Measurements from ENCODE around the gene SEM1.
"Not testable (repeated sequence)": the region's sequence is repeated elsewhere in the genome, so short reads cannot be mapped to it uniquely, and the experiment has no call there.

The SEM1 gene

DNA sequence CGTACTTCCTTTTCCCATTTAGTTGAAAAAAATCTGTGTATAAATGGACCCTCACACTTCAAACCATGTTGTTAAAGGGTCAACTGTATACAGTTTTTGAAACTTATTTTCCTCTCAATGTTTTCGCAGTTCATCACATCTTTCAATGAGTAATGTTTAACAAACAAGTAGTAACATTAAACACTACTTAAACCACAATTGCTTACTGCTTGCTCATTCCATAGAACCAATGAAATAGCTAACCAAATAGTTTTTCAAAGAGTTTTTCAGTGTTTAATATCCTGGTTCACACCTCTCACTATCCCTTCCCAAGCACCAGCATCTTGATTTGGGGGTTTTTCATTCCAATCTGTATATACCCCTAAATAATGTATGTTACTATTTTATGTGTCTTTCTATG lies 9.1 kb downstream of the SEM1 start:
- no peak for DNase-seq (ENCODE audit: low spot score)

DNA sequence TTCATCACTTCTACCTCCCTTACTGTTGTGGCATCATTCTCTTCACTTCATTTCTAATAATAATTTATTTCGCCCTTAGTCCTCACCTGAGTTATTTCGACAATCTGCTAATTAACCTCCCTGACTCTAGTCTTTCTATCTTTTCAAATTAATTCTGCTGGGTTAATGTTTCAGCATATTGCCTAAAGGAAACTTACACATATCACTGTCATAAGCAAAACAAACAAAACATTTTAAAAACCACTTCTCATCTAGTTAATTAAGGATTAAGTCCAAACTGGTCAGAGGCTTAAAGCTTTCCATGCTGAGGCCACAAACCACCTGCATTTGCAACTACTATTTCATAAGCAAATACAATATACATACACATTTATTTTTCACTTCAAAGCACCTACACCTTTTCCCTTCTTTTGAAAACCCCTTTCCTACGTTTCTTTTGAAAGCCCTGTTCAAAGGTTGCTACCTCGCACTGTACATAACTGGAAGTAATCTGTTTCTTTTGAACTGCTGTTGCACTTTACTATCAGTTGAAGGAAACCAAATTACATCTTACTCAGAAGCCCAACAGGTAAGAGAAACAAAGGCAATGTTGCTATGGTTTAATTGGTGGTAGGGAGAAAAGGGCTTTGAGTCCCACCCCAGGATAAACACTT lies 10.3 kb downstream of the SEM1 start:
- no peak for DNase-seq (ENCODE audit: low spot score)

DNA sequence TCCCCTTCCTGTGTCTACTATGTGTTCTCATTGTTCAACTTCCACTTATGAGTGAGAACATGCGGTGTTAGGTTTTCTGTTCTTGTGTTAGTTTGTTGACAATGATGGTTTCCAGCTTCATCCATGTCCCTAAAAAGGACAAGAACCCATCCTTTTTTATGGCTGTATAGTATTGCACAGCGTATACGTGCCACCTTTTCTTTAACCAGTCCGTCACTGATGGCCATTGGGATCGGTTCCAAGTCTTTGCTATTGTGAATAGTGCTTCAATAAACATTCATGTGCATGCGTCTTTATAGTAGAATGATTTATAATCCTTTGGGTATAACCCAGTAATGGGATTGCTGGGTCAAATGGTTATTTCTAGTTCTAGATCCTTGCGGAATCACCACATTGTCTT lies 11.2 kb downstream of the SEM1 start:
- not testable (repeated sequence) for DNase-seq (ENCODE audit: low spot score)

DNA sequence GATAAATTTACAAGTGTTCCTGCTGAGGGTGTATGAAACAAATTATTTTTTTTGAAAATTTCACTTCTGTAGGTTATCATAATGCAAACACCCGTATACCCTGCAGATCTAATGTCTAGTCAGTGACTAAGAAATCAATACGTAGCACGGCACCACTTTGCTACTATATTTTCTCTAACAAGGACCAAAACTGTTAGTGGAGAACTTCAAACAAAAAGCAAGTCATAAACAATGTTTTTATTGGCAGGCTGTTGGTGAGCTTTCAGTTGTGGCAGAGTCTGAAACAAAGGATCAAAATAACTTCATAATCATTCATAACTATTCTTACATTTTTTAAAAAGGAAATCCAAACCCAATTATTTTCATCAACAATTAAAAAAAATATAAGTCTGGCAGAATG lies 11.8 kb downstream of the SEM1 start:
- no peak for DNase-seq (ENCODE audit: low spot score)

DNA sequence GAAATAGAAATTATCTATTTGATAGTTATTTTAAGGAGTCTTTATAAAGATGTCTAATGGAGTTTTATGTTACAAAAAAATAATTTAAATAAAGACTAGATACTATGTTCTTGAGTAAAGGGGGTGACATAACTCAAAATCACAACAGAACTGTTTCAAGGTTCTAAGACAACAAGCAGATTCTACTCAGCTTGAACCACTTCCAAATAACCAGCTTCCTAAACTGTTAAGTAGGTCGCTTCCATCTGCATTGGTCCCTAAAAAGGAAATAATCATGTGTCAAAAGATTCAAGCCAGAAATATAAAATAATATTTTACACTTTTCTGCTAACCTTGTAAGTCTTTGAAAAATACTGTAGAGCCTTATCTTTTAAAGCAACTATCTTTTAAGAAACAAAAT lies 14.1 kb downstream of the SEM1 start:
- DNase-seq (ENCODE audit: low spot score): no peak

DNA sequence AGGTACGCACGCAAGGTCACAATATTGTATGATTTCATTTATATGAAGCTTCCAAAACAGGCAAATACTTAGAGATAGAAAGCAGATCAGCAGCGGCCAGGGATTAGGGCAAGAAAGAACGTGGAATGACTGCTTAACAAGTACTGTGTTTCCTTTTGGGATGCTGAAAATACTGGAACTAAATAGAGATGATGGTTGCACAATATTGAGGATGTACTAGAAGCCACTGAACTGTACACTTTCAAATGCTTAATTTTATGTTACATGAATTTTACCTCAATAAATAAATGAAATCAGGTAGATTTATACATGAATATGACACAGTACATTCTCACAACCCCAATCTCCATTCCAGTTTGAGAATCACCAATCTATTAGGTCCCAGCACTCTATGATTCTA lies 15.6 kb downstream of the SEM1 start:
- DNase-seq (ENCODE audit: low spot score): no peak

DNA sequence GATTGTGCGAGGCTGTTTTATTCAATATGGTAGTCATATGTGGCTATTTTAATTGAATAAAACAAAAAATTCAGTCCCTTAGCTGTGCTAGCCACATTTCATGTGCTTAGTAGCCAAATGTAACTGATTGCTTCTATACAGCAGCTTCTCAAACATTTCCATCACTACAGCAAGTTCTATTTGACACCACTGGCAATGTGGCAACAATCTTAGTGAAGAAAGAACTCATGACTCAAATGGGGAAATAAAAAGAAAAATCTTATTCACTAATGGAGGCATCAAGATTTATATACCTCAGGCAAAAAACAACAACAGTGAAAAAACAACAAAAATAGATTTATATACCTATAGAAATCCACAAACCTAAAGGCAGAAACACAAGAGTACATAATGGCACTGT lies 17.9 kb downstream of the SEM1 start:
- no peak for DNase-seq (ENCODE audit: low spot score)

DNA sequence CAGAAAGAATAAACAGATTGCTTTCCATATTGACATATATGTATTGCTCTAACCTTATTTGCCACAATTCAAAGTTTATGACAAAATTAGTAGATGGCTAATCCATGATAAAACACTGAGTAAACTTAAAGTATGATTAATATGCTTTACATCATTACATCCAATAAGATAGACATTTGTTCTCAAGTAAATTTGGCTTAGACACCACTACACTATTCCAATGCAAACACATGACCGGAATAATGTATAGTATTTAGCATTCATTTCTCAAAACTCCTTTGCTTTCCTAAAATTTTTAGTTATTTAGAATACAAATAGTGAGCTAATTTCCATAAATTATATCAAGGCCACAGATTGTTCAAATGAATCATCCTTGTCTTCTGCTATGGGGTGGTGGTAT lies 20.2 kb downstream of the SEM1 start:
- DNase-seq (ENCODE audit: low spot score): no peak

DNA sequence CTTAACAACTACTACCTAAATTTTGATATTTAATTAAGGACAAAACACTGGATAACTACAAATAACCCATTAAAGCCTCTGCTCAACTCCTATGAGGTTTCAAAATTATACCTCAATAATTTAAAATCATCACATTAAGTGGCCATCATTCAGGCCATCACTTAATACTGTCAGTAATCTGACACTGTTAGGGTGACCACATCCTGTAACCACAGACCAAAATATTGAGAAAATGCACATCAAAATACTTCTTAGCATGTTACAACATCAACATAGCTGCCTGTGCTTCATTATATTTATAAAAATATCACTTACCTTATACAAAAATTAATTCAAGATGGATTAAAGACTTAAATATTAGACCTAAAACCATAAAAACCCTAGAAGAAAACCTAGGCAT lies 23.3 kb downstream of the SEM1 start:
- DNase-seq (ENCODE audit: low spot score): no peak

DNA sequence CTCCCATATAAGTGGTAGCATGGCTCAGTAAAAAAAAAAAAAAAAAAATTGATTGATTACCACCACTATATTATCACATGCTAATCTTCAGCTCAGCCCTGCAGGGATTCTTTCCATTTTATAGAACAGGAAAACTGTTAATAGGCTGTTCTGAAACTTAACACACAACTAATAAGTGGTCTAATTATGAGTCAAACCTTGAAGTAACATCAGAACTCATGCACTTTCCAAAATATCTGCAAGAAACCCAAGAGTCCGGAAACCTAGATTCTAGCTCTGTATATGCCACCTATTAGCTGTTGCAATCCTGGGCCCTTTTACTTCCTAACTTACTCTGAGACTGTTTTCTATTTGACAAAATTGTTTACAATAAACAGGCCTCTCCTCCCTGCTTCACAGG lies 23.9 kb downstream of the SEM1 start:
- DNase-seq (ENCODE audit: low spot score): no peak

DNA sequence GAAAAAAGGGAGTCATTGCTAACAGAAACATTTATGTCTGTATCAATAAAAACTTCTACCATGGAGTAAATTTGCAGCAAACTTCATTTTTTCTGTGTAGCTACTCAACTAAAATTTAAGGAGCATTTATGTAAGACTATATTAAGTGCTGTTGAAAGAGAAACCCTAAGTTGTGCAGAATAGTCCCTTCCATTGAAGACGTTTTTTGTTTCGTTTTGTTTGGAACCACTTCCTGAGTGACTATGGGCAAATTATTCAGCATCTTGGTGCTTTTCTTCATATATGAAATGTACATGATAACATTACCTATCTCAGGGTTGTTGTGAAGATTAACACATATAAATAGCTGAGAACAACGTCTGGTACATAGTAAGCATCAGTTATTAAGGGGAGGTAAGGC lies 24.3 kb downstream of the SEM1 start:
- peak; percentile 24 for DNase-seq (ENCODE audit: low spot score)

DNA sequence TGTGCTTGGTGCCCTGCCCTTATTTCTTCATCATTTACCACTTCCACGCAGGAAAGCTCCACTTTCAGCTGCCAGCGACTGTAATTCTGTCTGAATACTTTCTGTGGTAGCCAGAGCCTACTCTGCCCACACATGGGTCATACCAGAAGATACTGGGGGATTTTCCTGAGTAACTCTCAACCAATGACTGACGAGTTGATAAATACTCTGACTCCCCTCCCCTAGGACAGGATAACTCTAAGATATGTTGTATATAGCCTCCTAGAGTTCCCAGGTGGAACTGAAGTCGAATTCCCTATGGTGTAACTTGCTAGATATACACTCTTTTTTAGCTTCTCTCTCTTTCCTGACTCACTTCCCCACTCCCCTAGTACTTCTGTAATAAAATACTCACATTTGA lies 29.8 kb downstream of the SEM1 start:
- no peak for DNase-seq (ENCODE audit: low spot score)

DNA sequence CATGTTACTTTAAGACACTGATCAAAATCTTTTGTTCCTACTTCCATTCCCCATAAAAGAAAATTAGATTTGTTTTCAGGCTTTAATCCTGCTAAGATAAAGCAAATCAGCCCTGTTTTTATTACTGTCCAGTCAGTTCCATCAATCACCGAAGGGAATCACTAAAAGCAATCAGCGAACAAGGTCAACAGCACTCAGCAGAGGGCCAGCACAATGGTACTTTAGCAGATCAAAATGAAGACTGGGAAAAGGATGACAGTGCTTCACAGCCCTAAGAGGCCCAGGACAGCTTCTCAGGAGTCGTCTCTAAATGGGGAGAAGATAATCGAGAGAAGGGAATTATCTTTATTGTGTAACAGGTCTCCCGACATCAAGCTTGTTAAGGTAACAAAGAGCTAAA lies 32.7 kb downstream of the SEM1 start:
- DNase-seq (ENCODE audit: low spot score): no peak

DNA sequence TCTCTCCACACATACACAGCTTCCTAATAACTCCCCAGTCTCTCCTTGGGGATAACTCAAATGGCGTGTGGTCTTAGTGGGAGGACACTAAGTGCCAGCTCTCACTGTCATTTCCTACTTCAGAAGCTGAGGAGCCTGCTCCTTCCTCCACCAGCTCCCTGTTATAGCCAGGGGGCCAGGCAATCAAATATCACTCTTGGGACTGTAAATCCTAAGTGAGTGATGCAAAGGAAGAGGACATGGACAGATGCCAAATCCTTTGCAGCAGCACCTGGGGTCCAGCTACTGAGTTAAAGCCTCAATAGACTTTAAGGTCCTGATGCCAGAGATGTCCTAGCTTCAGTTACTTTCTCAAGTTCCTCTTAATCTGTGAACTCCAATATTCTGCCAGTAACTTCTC lies 34.1 kb downstream of the SEM1 start:
- no peak for DNase-seq (ENCODE audit: low spot score)

DNA sequence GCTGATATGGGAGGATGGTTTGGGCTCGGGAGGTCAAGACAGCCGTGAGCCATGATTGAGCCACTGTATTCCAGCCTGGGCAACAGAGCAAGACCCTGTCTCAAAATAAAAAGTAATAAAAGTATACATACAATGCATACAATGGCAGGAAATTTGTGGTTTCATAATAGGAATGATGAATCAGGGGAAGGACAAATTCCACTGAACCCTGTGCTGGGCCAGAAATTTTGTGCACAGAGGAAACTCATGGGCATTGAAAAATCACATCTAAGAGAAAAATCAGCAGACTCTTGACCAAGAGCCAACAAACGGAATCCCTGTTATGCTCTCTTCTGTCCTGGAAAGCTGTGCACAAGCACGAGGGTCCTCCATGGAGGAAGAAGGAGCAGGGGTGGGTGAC lies 35.1 kb downstream of the SEM1 start:
- DNase-seq (ENCODE audit: low spot score): no peak

DNA sequence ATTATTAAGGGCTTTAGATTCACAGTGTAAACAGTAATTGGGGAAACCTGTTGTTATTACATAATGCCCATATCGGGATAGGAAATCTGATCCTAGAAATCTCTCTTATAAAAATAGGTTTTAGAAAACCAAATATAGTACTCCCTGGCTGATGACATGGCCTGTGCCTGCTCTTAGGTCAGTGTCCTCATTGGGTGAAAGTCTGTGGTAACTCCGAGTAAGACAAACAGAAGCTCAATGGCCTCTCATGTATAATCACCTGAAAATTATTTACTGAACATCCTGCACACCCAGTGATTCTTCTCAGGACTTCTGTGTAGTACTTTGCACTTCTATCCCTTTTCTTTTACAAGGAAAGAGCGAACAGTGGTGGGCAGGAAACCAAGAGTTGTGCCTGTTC lies 37.8 kb downstream of the SEM1 start:
- DNase-seq (ENCODE audit: low spot score): no peak

DNA sequence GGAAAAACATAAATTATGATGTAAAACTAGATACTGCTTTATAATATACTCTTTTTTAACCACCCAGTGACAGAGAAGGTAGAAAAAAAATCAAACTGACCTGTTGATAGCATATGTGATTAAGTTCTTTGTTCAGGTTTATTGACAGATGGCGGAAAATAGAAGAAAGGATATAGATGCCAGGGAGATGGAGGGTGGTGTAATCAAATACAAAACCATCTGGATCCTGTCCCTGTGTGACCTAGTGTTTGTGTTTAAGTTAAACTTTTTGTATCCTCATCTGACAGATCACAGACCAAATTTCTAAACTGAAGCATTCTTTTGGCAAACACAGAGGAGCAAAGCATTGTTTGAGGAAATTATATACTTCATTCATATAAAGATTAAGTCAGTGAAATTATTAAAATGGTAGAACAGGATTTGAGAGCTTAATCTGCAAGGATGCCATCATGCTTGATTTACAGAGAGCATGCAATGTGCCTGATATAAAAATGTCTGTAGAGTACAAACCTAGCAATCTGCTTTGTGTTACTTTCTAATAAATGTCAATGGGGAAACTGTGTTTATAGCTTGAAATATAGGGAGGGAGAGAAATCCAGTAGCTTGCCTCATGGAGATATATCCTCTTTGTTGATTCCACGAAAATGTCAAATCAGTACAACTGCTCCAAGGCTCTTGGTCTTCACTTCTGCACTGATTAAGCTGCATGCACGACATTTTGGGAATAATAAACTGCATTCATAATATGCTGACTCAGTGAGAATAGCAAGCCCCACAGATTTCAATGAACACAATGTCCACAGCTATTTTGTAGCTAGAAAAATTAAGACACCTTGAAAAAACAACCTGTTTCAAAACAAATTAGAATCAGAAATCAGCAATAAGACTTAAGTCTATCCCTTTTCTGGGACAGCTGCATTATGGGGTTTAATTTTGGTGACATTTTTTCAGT lies 39.0 kb downstream of the SEM1 start:
- DNase-seq (ENCODE audit: low spot score): no peak

DNA sequence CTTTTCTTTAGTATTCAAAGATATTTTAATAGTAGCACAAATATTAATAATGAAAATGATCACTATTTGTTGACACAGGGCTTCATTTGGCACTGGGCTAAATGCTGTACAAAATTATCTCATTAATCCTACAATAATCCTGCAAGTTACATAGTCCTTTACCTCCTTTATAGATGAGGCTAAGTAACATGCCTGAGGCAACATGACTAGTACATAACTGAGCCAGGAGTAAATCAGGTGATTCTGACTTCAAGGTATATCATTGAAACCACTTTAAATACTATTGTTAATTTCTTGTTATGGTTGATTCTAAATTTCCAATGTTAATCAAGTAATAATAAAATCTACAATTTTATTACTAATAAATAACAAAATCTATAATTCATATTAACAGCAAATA lies 39.8 kb downstream of the SEM1 start:
- no peak for DNase-seq (ENCODE audit: low spot score)

DNA sequence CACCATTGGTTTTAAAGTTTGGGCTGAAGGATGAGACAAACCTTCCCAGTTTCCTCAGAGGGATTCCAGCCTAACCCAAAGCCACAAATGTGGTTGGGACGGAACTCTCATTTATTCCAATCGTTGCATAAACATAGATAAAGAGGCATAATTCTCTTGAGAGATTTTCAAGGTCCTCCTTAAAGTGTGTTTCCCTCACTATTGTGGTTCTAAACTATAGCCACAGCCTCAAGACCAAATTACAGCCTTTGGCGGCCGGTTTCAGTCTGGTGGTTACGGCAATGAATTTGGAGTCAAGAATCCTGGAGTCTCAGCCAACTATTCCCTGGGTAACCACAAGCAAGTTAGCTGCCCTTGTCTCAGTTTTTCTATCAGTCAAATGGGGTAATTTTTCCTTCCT lies 42.6 kb downstream of the SEM1 start:
- no peak for DNase-seq (ENCODE audit: low spot score)

DNA sequence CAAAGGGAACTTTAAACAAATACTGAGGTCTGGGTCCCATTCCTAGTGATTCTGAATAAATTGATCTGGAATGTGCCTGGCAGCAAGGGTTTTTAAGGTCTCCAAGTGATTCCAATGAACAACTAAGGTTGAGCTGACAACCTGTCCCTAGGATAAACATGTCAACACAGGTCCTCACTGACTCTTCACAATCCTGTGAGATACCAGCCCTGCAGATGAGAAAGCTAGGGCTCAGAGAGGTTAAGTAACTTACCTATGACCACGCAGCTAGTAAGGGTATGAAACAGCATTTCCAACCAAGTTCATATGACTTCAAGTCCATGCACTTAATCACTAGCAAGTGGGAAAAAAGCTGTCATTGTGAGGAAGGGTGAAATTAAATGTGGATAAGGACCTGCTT lies 44.0 kb downstream of the SEM1 start:
- DNase-seq (ENCODE audit: low spot score): no peak

DNA sequence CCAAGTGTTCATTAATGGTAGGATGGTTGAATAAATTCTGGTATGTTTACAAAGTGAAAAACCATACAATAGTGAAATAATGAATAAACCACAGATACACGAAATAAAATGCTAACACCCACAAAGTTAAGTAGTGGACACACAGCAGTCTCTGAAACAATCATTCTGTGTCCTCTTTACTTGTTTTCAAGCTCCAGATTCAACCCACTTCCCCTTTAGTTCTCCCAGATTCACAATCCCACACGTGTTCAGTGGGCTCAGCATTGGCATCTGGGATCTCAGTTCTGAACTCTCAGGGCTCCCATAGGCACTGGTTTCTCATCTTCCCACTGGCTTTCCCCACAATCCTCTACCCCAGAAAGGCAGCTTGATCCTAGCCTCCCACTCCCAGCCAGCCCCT lies 44.9 kb downstream of the SEM1 start:
- no peak for DNase-seq (ENCODE audit: low spot score)

DNA sequence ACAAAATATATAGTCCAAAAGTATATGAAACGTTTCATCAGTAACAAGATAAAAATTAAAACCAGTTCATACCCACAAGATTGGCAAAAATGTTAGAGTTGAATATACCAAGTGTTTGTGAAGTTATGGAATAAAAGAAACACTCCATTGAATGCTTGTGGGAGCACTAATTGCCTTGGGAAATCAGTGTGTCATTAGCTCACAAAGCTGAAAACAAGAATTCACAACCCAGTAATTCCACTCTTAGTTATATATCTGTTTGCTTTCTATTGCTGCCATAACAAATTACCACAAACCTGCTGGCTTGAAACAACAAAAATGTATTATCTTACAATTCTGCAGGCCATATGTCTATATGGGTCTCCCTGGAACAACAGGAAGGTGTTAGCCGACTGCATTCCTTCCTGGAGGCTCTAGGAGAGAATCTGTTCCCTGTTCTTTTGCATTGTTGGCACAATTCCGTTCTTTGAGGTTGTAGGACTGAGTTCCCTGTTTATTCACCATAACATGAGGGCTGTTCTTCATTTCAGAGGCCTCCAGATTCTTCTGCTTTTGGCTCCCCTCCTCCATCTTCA lies 45.7 kb downstream of the SEM1 start:
- no peak for DNase-seq (ENCODE audit: low spot score)

DNA sequence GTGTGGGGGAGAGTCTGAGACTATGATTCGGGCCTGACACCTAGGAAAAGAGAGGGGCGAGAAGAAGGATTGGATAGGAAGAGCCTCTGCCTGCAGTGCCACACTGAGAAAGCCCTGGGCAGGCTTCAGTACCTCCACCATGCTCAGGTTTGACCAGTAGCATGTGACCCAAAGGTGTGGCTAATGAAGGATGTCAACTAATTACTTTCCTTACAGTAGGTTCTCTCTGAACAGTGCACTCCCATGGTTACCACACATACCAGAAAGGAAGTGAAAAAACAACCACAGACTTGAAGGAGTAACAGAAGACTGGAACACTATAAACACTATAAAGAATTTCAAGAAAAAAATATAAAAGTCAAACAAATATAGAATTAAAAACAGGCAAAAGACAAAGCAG lies 46.2 kb downstream of the SEM1 start:
- no peak for DNase-seq (ENCODE audit: low spot score)
